ENCODE results near the gene GRK5.

DNA sequence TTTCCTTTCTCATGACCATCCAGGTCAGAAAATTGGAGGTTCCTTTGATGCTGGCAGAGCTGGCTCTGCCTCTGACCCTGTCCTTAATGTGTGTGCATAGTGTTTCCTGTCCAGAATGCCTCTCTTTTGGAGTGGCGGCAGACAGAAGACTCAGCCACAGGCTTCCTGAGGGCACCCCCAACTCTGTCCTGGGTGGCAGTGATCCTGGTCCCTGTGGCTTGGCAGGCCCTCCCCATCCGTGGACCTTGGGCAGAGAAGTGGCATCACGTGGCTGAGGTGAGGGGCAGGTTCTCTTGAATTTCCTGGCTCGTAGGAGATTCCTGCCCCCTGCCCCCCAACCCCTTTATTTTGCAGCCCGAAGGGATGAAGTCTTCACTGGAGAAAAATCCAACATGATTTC lies 202.0 kb downstream of the GRK5 start:
- TF ChIP-seq EZH2phosphoT487 (IDR thresholded peaks at IDR 0.05; ENCODE audit: low read depth), result no peak
- TF ChIP-seq, protein P1, sequence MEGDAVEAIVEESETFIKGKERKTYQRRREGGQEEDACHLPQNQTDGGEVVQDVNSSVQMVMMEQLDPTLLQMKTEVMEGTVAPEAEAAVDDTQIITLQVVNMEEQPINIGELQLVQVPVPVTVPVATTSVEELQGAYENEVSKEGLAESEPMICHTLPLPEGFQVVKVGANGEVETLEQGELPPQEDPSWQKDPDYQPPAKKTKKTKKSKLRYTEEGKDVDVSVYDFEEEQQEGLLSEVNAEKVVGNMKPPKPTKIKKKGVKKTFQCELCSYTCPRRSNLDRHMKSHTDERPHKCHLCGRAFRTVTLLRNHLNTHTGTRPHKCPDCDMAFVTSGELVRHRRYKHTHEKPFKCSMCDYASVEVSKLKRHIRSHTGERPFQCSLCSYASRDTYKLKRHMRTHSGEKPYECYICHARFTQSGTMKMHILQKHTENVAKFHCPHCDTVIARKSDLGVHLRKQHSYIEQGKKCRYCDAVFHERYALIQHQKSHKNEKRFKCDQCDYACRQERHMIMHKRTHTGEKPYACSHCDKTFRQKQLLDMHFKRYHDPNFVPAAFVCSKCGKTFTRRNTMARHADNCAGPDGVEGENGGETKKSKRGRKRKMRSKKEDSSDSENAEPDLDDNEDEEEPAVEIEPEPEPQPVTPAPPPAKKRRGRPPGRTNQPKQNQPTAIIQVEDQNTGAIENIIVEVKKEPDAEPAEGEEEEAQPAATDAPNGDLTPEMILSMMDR (IDR thresholded peaks at IDR 0.05; ENCODE audit: low read depth, low read length), result no peak

Data from OCI-LY3 (cell line).